Bronchial epithelial cell (primary cell): Measurements from ENCODE around the gene RNF11. TPM values are rescaled to one million over a fixed set of nuclear protein-coding genes. Genes with fewer than 3 reads are reported as not detected.

ENCODE experiments used
- DNase-seq: peaks from one replicate; pipeline ENCODE4 v3.0.0-alpha.2; 2010; ENCODE audit warnings: low read depth
- FAIRE-seq: peaks from 2 replicates; lab custom pipeline; 2011; peaks lifted over from hg19 to GRCh38; lab: Jason Lieb, UNC
- H3K27me3 ChIP-seq: 2 replicates; pipeline ENCODE4 v1.5.1; 2011; ENCODE audit warnings: low read length; ENCODE audit not compliant: control insufficient read depth, insufficient read depth
- H3K36me3 ChIP-seq: 2 replicates; pipeline ENCODE4 v1.5.1; 2011; ENCODE audit warnings: low read length; ENCODE audit not compliant: control insufficient read depth, insufficient read depth
- H3K4me3 ChIP-seq: 2 replicates; pipeline ENCODE4 v1.5.1; 2011; ENCODE audit warnings: mild to moderate bottlenecking, low read depth, low read length, control low read depth
- CTCF ChIP-seq: IDR thresholded peaks from 2 replicates; pipeline ENCODE4 v1.5.1; 2011; ENCODE audit warnings: mild to moderate bottlenecking, moderate library complexity, low read length, control low read depth, inconsistent platforms; ENCODE audit not compliant: insufficient read depth, severe bottlenecking
- total RNA-seq: library from RNA; depleted of rRNA; stranded (reverse); fragments of >200 nt; gene quantifications from 2 replicates; pipeline ENCODE4 v1.2.1, GENCODE V29; 2014

The RNF11 gene
- total RNA-seq, 1 donor from 2014 or later: 94.0 TPM

GRCh38 chr1:51322417-51323101, 86.5 kb downstream of the RNF11 start:
- no peak for FAIRE-seq

More at GRCh38 chr1:51322417-51323101, 86.5 kb downstream of the RNF11 start:
- Histone ChIP-seq H3K4me3 (no peak overlapping the region), H3K36me3 (no peaks in the 10 kb centered on the region), H3K27me3 (no peaks in the 10 kb centered on the region)
- DNase-seq: no peak
- no peak for TF ChIP-seq CTCF

Other genes starting within 250 kb of the RNF11 start
- not detected in 2 replicates for gene C1orf185, start 134.0 kb upstream of the RNF11 start, total RNA-seq
- 6.1 and 20.5 TPM in 2 replicates for gene TTC39A, start 94.3 kb downstream of the RNF11 start, total RNA-seq